ENCODE data around the gene FGF19.

Gene FGF19

DNA sequence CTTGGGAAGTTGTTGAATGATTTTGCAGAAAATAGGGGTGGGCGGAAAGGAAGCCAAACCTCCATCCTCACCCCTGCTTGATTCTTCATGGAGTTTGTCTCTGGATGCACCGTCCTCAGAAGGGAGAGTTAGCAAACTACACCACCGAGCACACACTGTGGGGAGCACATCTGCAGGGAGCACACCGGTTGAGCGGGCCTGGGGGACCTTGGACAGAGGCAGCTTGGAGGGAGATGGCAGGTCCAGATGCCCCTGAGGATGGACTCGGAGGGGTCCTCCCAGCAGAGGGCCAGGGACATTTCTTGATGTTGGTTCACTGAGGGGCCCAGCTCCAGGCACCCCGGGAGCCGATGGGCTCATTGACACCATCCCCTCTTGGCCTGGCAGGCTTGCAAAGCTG lies 15.1 kb upstream of the FGF19 start:
- in situ Hi-C loops (cut with MboI; ENCODE audit: low sequenced_read_pairs): no loop called here

DNA sequence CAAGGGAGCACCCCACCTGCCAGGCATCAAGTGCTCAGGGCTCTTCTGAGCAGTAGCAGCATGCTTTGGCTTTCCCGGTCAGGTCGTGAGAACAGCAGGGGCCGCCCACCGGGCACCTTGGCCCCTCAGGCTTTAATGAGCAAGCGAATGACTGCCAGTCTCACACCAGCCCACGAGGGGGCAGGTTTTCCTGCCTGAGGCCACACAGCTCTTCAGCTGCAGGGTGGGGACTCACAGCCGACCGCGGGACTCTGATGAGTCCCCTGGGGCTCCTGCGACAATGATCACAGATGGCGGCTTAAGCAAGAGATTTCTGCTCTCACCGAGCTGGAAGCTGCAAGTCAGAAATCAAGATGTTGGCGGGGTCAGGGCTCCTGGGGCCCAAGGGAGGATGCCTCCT lies 14.3 kb upstream of the FGF19 start:
- in situ Hi-C loops (cut with MboI; ENCODE audit: low sequenced_read_pairs): no loop called here

DNA sequence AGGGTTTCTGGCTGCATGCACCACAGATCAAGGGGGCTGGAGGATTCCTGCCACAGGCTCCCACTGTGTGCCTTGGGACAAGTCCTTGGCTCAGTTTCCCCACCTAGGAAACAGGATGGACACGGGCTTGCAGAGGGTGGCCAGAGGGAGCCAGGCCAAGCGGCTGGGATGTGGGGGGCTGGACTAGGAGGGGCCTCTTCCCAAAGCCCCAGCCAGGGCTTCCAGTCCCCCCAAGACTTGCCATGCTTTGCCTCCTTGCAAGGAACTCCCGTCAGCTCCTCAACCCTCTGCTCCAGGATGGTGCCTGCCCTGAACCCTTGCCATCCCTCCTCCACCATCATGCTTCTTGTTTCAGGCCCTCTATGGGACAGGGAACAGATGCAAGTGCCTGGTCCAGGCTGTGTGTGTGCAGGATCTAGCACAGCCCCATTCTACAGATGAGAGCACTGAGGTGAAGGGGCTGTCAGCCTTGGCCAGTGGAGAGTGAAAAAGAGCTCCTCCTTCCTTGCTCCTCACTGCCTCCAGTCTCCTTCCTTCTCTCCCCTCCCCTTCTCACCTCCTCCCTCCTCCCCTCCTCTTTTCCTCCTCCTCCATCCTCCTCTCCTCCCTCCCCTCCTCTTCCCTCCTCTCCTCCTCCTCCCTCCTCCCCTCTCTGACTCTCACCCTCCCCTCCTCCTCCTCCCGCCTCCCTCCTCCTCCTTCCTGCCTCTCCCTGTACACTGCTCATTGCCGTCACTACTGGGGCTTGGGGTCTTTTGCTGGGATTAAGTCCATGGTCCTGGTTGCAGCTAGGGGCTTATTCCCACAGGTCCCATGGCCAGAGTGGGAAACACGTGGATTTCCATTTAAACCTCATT lies 13.3 kb upstream of the FGF19 start:
- in situ Hi-C loops (cut with MboI; ENCODE audit: low sequenced_read_pairs): no loop called here

DNA sequence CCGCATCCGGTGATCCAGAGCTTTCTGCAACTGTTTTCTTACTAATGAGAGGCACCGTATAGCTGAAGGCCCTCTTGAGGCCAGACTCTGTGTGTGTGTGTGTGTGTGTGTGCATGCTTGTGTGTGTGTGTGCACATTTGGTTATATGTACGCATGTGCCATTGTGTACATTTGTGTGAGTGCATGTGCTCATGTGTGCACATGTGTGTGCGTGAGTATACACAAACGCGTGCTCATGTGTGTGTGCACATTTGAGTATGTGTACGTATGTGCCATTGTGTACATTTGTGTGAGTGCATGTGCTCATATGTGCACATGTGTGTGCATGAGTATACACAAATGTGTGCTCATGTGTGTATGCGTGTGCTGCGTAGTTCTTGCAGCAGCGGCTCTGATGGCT lies 12.3 kb upstream of the FGF19 start:
- in situ Hi-C loops (cut with MboI; ENCODE audit: low sequenced_read_pairs): no loop called here

DNA sequence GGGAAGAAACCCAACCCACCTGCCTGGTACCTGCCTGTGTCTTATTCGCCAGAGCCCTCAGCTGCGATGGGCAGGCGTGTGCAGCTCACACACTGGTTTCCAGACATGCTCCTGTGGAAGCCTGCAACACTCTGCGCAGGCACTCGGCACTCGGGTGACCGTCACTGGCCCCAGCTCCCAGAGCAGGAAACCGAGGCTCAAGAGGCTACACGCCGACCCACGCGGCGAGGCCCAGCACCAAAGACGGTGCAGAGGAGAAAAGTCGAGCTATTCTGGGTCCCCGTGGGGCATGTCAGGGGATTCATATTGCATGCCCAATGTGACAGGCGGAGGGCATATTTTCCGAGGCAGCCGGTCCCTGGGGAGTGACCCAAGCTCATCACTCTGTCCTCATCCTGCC lies 11.6 kb upstream of the FGF19 start:
- in situ Hi-C loops (cut with MboI; ENCODE audit: low sequenced_read_pairs): no loop called here

DNA sequence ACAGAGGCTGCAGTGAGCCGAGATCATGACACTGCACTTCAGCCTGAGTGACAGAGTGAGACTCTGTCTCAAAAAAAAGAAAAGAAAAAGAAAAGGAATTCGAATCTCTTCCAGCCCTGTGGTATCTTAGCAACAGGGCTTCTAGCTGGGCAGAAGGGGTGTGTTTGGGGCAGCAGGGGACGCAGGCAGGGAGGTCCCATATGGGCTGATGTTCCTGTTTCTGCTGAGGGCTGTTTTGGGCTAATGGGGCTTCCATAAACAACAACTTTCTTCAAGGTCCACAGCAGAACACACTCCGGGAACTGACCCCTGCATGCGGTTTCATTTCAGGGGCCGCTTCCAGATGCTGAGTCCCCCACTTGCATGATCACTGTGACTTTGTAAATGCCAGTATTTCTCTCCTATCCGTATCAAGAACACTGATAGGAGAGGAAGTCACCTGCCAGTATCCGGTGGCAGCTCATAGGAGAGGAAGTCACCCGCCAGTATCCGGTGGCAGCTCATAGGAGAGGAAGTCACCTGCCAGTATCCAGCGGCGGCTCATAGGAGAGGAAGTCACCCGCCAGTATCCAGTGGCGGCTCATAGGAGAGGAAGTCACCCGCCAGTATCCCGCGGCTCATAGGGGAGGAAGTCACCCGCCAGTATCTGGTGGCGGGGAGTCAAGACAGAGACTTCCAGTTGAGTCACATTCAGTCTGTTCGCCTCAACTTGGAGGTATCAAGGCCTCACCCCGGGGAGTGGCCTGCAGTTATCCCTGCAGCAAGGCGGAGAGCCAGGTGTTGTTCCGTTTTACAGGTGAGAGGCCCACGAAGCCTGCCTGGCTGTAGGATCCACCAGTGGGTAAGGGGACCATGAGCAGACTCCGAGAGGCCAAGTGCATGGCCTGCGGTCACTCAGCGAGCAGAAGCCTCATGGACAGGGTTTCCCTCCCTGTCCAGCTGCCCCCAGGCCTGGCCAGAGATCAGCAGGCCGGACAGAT lies 8.3 kb upstream of the FGF19 start:
- in situ Hi-C loops (cut with MboI; ENCODE audit: low sequenced_read_pairs): no loop called here

DNA sequence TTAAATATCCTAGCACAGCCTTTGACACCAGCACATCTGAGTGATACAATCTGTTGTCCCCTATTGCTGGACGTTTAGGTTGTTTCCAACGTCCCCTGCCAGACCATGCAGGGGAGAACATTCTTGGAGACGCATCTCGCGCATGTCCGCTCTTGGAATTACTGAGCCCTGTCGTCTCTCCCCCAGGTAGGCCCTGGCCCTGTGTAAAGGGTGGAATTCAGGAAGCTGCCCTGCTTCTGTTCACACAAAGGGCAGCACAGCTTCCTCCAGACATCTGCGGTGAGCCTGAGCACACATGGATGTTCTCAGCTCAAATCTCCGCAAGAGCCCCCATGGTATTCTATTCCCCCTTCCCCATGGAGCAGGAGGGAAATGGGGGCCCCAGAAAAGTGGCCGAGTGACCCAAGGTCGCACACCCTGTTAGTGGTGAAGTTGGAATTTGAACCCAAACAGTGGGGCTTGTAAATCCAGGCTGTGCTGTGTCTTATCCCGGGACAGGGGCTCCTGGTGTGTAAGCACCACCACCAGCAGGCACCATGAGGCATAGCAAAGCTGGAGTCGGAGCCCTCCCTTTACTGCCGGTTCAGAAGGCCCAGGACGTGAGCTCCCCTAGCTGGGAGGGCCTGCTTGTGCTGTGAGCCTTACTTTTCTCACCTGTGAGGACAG lies 5.0 kb upstream of the FGF19 start:
- in situ Hi-C loops (cut with MboI; ENCODE audit: low sequenced_read_pairs): no loop called here

DNA sequence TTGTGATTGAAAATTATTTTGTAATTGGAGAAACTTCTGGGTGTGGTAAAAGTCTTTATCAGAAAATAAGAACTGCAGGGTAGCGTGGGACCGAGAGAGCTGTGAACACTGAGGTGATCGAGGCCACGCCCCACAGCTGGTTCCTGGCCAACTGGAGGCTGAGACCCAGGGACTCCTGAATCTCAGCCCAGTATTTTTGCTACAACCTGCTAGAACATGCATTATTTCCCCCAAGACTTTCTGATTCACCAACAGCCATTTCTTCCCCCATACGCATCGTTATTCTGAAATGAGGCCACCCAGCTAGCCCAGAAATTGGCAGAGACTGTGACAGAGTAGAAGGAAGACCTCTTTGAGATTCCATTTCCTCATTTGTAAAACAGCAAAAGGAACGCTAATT lies 3.4 kb upstream of the FGF19 start:
- in situ Hi-C loops (cut with MboI; ENCODE audit: low sequenced_read_pairs): no loop called here

DNA sequence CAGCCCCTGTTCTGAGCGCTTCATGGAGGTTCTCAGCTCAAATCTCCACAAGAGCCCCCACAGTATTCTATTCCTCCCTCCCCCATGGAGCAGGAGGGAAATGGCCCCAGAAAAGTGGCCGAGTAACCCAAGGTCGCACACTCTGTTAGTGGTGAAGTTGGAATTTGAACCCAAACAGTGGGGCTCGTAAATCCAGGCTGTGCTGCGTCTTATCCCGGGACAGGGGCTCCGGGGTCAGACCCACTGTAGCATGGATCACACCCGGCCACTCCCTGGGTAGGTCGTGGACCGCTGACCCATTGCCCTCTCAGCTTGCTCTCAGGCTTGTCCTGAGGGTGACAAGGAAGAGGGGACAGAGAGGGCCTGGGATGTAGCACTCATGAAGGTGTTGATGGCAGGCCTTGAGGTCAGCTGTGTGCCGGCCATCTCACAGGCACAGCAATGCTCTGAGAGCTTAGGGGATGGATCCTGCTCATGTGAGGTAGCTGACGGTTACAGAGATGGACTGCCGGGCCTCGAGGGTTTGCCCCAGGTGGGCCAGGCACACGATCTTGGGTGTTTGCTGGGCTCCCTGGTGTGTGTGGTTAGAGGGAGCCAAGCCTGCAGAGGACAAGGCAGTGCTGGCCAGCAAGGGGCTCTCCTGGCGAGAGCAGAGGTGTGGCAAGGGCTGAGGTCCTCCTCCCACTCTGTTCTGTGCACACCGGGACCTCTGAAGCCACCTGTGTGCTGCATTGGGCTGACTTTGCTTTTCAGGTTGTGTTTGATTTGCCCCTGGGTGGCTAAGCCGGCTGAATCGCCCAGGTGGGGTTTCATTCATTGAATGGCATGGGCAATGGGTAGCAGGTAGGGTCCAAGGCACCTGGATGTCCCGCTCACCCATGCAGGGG lies 2.3 kb upstream of the FGF19 start:
- in situ Hi-C loops (cut with MboI; ENCODE audit: low sequenced_read_pairs): no loop called here

DNA sequence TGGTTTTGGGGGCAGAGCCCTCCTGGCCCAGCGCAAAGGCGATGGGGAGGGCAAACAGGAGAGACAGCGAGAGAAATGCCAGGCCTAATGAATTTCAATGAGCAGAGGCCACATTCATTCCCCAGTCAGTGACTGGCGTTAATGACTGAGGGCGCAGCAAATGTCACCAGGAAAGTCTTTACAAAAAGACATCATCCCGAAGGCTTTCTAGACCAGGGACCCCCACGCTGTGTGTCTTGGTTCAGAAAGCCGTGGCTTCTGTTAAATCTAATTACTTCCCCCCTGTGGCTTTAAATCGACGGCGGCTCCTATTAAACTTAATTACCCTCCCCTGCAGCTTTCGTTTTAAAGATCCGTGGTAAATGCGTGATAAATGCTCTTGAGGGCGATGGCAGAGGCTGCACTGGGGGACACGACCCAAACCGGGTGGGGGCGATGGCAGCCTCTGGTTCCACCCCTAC lies 1.6 kb upstream of the FGF19 start:
- in situ Hi-C loops (cut with MboI; ENCODE audit: low sequenced_read_pairs): no loop called here

DNA sequence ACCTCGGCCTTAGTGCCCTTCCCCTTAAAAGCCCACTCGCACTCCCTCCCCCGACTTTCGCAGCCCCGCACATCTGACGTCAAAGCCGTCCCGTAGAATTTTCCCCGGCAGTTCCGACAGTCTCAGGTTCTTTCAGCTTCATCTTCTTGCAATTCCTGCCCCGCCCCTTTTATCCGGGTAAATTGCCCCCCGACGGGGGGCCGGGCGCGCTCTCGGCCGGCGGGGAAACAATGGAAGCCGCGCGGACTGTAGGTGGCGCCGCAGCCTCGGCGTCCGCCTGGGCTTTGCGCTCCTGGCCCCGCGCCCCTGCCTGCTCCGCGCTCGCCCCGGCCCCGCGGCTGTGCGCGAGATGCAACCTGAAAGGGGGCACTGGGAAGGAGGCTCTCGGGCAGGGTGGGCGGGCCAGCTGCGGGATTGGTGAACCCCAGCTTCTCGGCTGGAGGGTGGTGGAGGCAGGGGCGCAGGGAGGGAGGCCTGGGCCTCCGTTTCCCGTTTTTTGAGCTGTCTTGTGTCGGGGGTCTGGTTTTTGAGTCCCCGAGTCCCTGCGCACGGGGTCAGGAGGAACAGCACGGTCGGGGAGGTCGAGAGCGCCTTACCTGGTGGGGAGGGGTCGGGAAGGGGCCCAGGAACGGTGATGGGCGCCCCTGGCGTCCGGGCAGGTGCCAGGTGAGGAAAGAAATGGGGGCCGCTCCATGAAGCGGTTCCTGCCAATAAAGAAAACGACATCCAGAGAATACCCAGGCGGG lies 859 bp upstream of the FGF19 start:
- in situ Hi-C loops (cut with MboI; ENCODE audit: low sequenced_read_pairs): no loop called here

DNA sequence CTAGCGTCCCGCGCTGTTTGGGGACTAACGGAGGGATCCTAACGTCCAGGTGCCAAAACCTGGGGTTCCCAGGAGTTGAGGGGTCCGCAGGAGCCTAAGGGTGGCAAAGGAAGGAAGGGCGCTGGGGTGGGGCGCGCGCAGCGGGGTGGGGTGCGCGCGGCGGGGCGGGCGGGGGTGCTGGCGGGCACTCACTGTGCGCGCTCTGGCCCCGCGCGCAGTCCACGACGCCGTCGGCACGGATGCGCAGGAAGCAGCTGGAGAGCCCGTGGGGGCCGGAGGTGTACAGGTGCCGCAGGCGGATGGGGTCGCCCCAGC lies 412 bp downstream of the FGF19 start:
- in situ Hi-C loops (cut with MboI; ENCODE audit: low sequenced_read_pairs): no loop called here

DNA sequence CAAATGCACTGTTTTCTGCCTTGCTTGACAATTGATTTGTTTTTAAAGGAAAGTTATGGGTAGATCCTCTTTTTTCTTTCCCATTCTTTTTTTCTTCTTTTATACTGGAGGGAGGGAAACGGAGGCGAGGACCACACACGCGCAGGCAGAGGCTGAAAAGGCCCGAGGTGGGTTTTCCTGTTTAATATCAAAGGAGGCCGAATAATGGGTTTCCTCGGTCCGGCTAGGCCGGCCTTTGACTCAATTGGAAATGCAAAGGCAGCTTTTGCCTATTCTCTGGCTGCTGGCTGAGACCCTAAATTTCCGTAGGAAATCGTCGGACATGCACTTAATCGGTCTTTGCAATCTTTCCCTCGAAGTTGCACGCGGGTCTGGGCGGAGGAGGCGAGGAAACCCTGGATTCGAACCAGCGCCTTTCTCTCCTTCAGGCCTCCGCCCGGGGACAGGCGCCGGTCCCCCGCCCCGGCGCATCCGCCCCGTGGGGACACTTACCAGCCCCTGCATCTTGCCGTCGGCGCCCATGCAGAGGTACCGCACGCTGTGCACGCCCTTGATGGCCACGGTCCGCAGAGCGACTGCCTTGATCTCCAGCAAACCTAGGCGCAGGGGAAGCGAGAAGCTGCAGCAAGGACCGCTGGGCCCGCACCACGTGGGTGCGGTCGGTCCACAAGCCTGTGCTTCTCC lies 911 bp downstream of the FGF19 start:
- in situ Hi-C loops (cut with MboI; ENCODE audit: low sequenced_read_pairs): no loop called here

DNA sequence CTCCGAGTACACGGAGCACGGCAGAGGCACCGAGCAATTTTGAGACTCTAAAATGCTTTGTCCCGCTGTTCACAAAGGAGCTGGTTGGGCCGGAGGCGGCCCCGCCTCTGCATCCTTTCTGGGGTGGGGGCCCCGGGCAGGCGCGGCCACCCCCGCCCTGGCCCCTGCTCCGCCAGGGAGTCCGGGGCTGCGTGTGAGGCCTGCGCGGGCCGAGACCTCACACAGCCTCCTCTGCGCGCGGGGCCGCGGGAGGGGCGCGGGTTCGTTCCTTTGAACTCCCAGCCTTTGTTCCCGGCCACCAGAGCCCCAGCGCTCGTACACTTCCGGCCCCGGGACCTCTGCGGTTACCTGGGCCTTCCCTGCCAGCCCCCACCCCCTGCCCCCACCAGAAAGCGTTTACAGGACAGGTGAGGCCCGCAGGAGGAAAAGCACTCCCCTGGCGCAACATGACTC lies 1.6 kb downstream of the FGF19 start:
- in situ Hi-C loops (cut with MboI; ENCODE audit: low sequenced_read_pairs): no loop called here

DNA sequence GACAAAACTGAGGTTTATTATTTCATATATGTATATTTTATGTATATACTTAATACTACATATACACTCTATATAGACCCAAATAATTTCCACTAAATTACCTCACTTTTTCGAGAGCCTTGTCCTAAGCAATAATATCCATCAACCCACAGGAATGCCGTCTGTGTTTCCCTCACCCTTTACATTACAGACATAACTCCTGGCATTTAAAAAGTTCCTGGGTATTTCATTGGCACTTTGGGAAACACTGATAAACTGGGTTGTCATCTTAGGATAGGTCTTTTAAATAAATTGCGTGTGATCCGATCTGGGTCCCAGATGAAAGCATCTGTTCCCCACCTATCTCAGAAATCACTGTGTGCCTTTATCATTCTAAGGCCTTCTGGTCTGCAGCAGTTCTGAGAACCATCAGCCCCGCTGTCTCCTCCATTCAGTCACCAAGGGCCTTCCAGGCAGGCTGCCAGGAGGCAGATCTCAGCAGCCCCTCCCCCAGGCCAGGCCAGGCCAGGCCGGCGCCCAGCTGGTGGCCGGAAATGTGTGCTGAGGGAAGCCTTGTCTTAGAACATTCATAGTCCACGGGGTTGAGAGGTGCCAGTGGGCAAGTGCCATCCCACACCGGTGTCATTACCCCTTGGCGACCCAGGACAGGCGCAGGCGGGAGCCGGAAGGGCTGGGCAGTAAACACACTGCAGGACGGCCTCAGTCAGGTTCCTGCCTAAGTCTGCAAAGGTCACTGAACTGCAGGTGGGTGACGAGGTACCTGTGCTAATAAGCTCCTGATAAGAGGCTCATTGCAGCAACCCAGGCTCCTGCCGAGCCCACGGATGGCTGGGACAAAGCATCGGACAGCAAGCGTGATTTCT lies 3.3 kb downstream of the FGF19 start:
- in situ Hi-C loops (cut with MboI; ENCODE audit: low sequenced_read_pairs): no loop called here

DNA sequence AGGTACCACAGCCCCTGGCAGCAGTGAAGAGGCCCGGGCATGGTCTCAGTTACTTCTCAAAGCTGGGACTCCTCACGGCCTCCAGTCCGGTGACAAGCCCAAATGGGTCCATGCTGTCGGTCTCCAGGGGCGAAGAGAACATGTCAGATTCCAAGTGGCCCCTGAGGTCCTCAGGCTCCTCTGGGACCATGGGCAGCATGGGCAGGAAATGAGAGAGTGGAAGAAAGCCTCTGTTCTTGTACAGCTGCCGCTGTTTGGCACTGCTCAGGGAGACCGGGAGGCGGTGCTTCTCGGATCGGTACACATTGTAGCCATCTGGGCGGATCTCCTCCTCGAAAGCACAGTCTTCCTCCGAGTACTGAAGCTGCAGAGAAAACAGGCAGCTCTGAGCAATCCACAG lies 4.6 kb downstream of the FGF19 start:
- in situ Hi-C loops (cut with MboI; ENCODE audit: low sequenced_read_pairs): no loop called here

DNA sequence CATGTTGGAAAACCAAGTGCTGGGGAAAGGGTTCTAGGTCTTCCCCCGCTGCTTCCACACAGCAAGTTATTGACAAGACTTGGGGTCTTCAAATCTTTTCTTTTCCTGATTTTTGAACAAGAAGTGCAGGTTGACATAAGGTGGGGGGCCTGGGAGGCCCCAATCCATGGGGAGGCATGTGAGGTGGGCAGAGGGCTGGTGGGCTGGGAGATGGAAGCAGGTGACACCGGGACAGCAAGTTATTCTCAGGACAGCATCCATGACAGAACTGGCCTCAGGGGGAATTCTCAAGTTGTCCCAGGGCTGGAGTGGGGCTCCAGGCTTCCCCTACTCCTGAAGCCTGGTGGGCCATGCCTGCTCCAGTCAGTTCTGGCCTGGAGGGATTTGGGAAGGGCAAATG lies 5.5 kb downstream of the FGF19 start:
- in situ Hi-C loops (cut with MboI; ENCODE audit: low sequenced_read_pairs): no loop called here

DNA sequence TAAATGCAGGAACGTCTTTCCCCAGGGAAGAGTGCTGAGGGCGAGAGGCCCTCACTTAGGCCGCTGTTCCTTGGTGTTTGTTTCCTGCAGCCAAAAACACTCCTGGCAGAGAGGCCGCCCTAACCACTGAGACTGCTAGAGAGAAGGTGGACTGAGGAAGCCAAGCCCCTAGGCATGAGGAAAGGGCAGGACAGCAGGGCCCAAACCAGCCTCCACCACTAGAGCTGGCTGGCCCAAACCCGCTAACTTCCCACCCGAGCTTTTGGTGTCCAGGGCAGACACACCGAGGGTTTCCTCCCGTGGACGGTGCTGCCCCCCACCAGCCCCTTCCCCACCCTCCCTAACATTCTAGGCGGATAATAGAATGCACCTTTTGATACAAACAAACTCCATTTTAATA lies 6.0 kb downstream of the FGF19 start:
- in situ Hi-C loops (cut with MboI; ENCODE audit: low sequenced_read_pairs): no loop called here

Data from hTERT RPE-1 (cell line).